GM19351 (cell line): ENCODE results near the gene SLC17A8.
"Not testable (repeated sequence)": the region's sequence is repeated elsewhere in the genome, so short reads cannot be mapped to it uniquely, and the experiment has no call there.

Experiments used
- ATAC-seq: cut with Tn5 transposase; IDR thresholded peaks from one replicate; pipeline ENCODE4 v1.9.1; 2021; ENCODE audit warnings: mild to moderate bottlenecking, moderate library complexity; ENCODE audit not compliant: unreplicated experiment

SLC17A8 gene

DNA sequence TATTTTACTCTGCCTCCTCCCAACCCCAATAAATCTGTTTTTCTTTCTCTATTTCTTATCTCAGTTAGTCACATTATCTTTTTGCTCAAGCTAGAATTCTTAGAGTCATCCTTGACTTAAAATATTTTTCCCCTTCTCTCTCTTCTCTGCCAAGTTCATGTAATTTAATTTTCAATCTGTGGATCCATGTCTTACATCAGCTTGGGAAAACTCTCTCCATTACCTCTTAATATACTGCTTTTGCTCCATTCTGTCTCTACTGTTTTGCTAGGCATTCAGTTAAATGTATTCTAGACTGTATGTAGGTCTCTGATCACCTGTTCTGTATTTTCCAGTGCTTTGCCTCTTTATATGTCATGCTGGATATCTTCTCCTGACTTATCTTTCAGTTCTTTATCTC, 65.8 kb downstream of the SLC17A8 start:
- no peak for ATAC-seq

DNA sequence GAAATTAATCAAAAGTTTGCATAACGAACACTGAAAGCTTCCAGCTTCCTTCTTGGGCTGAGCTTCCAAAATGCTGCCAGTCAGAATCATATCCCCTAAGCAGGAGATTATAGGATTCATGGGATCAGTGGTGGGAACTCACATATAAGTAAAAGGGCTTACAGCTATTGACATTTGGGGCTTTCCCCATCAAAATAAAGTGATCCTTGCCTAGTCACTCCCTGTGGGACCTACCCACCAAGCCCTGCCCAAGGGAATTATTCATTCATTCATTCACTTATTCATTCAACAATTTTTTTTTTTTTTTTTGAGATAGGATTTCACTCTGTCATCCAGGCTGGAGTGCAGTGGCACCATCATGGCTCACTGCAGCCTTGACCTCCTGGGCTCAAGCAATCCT, 69.3 kb downstream of the SLC17A8 start:
- no peak for ATAC-seq

DNA sequence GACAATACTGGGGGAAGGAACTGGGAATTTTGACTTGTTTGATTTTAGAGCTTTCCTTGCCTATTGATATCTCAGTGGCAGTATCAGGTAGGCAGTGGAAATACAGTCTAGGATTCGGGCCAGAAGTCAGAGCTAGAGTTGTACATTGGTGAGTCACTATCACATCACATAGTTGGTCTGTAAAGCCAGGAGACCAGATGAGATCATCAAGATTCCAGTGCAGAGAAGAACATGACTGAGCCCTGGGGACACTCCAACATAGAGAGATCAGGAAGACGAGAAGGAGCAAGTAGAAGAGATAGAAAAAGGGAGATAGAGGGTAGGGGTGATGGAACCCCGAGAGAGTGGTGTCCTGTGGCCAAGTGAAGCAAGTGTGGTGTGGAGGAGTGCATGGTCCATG, 70.2 kb downstream of the SLC17A8 start:
- no peak for ATAC-seq

DNA sequence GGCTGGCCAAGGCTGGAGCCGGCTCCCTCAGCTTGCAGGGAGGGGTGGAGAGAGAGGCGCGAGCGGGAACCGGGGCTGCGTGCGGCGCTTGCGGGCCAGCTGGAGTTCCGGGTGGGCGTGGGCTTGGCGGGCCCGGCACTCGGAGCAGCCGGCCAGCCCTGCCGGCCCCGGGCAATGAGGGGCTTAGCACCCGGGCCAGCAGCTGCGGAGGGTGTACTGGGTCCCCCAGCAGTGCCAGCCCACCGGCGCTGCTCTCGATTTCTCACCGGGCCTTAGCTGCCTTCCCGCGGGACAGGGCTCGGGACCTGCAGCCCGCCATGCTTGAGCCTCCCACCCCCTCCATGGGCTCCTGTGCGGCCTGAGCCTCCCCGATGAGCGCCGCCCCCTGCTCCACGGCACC, 73.4 kb downstream of the SLC17A8 start:
- not testable (repeated sequence) for ATAC-seq

DNA sequence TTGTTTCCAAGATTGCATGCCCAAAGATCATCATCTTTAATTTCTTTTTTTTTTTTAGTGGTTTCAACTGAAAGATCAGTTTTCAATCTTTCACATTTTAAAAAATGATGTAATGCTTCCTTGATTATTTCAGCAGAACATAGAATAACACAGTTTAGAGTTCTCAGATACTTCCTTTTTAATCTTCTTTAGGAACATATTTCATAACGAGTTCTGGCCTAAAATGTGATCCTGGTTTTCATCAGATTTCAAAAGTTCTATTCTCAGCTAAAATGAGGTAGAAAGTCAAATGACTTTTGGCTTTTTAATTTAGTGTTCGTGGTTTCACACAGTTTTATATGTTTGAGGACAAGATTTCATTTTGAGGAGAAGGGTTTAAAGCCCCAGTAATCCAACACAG, 76.8 kb downstream of the SLC17A8 start:
- ATAC-seq: no peak

DNA sequence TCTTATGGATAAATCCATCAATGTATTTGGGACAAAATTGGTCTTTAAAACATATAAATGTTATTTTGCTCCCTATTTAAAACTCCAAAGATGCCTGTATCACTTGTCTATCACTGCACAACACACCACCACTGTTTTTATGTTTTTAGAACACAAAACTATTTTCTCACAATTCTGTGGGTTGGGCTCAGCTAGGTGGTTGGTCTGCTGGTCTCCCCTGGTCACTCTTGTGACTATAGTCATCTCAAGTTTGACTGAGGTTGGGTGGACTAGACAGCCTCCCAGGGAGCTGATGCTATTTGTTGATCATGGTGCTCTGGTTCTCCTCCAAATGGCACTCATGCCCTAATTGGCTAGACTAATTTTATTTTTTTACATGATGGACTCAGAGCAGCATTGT, 77.3 kb downstream of the SLC17A8 start:
- no peak for ATAC-seq

DNA sequence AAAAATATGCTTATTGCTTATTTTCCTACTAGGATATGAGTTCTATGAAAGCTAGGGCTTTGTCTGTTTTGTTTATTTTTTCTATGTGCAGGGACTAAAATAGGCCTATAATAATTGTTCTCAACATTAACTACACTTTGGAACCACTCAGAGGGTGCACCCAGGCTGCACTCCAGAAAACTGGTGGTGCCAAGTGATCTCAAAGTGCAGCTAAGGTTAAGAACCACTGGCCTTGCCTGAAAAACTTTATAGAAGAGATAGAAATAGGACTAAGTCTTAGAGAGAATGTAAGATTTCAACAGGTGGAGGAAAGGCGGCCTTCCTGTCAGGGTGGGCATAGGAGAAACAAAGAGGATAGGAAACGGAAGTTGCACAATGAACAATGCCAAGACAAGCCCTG, 79.1 kb downstream of the SLC17A8 start:
- ATAC-seq: no peak

DNA sequence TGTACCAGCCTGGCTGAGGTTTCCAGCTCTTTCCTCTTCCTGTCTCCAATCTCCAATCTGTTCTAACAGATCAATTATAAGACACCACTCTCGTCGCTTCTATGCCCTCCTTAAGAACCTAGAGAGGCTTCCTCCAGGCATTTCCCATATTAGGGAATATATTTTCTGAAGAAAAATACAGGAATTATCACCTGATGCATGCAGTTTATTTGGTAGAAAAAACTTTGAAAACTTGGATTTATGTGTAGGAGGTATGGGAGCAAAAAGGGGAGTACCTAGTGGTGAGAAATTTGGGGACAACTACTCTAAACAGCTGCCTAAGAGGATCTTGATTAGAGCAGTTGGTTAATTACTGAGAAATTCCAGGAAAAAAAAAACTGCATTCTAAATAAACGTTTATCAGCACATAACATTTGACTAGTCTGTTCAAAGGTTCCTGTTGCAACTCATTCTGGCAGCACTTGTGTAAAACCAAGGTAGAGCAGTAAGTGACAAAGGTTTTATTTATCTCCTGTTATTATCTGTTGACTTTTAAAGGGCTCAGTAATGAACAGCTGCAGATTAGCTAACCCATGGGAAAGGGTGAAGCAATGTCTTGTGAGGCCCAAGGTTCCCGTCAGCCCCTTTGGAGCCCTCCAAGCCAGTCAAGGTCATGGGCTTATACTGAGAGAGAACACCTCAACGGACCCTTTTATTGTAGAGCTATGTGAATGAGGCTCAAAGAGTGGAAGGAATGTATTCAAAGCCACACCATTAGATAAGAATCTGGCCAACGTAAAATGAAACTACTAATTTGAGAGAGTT, 80.4 kb downstream of the SLC17A8 start:
- no peak for ATAC-seq

DNA sequence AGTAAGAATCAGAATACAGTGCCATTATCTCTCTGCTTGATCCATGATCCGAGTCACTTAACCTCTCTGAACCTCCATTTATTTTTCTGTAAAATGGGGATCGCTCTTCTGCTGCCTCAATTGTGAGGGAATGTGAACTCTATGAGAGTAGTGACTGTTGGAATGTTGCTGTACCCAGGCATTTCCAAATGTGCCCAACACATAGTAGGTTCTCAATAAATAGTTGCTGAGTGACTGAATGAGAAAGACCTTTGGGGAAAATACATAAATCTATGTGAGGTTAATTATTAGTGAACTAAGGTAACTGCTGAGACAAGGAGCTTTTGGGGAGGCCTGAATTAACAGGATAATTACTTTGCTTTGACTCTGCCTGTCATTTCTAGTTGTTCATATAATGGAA, 82.9 kb downstream of the SLC17A8 start:
- ATAC-seq: no peak

DNA sequence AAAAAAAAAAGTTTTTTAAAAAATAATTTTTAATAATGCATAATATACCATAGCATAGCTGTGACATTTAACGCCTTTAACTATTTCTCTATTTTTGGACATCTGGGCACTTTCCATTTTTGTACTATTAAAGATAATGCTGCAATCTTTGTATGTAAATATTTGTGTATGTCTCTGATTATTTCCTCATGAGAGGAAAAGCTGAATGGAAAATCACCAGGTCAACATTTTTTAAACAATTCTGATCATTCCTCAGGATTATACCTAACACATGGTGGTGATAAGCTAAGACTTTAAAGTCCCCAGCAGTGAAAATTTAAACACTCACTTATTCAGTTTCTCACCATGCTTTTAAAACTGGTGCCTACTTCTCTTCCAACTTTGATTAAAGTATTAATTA, 85.5 kb downstream of the SLC17A8 start:
- ATAC-seq: no peak

DNA sequence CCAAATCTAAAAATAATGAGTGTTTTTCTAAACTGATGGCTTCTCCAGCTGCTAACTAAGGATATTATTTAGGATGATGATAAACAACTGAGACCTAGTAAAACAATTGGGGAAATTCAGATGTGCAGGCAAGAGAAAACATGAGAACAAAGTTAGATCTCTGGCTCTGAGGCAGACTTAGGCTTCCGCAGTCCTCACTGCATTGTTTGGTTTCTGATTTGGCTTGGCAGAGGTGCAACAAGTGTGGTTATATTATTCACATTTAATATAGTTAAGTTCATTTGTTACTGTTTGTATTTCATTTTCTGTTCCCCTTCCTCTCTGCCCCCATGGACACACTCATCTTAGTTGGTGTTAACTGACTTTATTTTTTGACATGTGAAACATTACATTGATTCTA, 86.6 kb downstream of the SLC17A8 start:
- no peak for ATAC-seq

DNA sequence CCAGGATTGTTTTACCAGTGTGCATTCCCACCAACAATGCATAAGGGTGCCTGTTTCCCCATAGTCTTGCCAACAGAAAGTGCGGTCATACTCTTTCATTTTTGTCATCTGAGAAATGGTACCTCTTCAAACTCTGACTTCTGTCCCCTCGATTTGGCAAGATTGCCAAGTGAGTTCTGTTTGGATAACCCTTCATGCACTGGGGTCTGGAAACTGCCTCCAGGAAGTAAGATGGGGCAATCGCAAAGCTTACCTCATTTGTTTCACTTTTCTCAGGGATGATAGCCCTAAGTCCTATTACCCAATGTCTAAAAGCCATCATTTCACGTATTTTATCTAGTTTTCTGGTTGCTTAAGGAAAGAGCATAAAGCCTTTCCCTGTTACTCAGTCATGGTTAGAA, 88.2 kb downstream of the SLC17A8 start:
- ATAC-seq: no peak

DNA sequence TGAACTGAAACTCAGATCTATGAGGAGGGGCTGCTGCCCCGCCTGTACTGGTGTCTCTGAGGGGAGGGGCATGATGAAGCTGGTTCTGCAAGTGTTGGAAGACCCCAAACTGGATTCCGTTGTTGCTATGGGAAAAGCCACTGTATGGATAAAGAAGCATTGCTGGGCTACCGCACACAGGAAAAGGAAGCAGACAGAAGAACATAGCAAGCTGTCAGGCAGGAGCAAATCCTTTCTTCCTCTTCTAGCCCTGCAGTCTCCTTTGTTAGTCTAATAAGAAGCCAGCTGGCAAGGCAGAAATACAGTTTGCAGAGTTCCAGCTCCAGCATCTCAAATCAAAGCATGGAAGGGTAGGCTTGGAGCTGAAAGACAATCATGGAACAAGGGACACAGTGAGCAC, 90.5 kb downstream of the SLC17A8 start:
- no peak for ATAC-seq

DNA sequence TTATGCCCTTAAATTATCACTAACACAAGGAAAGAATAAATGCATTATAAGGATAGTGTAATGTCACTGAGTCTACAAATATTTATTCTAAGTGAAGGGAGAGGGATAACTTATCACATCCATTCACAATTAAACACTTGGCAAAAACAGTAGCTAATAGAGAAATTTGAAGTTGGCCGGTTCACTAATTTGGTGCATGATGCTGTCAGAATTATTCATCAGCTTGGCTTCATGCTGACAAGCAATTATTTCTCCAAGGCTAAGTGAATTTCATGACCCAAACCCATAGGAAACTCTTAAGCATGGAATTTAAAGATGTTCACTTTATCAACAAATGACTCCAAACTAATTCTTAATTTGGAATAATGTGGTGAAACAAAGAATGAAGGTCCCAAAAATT, 91.8 kb downstream of the SLC17A8 start:
- no peak for ATAC-seq

DNA sequence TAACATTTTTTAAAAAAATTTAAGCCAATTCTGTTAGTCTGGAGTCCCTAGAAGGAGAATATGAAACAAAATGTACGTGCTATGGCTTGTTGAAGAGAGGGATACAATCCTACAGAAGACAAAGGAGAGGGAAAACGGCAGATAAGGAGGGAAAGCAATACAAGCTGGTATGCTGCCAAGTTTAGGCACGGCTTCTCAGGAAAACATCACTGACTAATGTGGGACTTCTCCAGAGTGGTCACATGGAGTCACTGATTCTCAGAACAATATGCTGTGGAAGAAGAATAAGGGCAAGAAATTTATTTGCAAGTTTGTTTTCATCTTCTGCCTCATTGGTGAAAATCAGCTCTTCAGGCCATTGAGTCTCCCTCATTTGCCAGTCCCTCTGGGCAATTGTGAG, 93.9 kb downstream of the SLC17A8 start:
- ATAC-seq: no peak

DNA sequence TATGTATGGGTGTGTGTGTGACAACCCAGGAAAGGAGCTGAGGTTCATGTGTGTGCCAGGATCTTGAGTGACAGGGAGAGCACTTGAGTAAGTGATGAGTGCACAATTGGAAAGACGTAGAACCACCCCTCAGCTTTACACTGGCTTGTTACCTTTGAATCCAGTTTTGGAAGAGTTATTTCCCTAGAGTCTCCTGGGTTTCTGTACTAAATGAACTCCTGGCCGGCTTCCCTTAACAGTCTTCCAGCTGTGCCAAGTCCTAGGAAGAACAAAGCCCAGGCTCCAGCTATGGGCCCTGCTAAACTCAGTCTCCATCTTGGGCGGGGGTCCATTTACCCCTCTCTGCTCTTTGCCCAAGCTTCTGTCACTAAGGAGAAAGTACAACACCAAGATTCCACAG, 97.1 kb downstream of the SLC17A8 start:
- ATAC-seq: no peak

DNA sequence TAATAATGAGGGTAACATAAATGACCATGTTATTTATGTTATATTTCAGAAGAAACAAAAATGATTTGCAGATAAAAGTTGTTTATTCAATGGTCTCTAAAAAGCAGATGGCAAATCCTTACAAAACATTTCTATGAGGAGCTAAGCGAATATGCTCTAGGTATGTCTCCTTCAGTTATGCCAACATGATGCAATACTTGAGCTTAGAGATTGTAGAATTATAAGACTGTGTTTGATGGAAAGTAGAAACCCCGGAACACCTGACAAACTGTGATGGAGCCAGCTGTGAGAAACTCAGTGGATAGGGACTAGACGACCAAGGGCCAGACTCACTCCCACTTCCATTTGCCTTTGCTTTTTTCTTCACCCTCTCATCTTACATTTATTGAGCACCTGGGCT, 99.0 kb downstream of the SLC17A8 start:
- ATAC-seq: no peak

DNA sequence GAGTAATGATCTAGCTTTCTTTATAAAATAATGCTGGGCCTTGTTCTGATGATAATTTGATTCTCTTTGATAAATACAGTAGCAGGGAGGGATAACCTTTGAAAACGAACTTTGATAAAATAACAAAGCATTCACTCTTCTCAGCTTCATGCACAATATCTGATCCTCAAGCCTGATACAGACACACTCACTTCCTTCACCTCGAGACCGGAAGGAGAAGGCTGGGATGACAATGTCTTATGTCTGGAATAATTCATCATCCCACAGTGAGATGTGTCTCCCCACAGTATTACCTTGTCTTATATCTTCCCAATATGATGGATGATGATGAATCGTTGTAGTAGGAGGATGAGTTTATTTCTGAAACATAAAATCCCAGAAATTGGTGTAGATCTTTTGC, 101.3 kb downstream of the SLC17A8 start:
- no peak for ATAC-seq

DNA sequence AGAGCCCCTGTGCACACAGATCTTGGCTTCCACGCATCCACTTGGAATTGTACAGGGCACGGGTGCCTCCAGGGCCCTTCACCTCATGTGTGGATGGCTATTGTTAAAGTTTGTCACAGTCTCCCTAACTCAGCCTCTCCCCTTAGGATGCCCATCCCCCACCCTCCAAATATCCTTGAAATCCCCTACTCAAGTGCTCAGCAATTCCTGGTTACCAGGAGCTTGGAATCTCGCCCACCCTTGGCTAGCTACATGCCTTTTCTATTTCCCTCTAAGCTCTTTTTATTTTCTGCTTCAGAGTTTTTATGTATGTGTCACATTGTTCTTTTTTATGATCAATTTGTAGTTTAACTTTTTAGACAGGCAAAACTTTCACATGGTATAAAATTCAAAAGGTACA, 103.8 kb downstream of the SLC17A8 start:
- no peak for ATAC-seq

DNA sequence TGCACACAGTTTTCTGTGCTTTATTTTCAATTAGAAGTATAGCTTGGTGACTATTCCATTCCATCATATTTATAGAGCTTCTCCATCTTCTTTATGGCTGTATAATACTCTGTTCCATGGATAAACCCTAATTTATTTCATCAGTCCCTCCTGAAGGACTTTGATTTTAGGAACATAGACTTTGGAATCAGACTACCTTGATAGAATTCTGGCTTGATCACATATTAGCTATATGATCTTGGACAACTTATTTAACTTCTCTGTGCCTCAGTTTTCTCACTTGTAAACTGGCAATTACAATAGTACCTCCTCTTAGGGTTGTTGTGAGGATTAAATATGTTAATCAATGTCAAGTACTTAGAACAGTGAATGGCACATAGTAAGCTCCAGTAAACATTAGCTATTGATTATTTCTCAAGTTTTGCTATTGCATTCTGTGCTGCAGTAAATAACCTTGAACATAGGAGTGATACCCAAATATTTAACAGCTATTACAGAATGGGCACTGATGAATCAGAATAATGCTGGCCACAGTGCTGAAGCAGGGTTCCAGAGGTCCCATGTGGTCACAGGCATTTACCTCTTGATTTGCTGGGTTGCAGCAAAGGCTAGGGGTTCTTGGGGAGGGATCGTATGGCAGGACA, 104.6 kb downstream of the SLC17A8 start:
- ATAC-seq: no peak

DNA sequence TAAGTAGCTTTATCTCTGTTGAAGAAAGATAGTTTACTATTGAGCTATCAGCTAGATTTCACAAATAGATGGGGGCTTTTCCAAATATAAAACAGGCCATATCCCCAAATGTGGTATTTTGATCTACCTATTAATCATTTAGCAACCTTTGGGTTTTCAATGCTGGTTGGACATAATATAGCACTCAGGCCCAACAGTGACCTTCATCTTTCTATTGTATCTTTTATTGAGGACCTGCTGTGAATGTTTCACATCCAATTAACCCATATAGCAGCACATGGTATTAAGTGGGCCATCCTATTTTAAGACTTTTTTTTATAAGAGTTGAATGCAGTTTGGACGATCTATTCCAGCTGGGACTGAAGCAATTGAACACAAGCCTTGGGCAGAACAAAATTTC, 106.8 kb downstream of the SLC17A8 start:
- no peak for ATAC-seq

DNA sequence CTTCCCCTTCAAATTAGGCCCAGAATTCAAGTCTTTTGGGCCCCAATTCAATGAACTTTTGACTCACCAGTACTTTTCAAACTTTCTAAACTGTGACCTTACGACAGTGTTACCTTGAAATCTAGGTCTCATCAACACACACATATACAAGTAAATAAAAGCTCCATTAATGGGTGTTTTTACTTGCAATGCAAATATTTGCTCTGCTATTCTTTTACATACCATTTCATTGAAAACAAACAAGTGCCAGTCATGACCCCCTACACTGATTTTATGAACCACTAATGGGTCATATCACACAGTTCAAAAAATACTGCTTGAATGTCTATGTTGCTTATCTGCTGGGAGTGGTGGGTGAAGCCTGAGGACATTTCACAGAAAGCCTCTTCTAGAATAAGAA, 107.7 kb downstream of the SLC17A8 start:
- ATAC-seq: no peak

DNA sequence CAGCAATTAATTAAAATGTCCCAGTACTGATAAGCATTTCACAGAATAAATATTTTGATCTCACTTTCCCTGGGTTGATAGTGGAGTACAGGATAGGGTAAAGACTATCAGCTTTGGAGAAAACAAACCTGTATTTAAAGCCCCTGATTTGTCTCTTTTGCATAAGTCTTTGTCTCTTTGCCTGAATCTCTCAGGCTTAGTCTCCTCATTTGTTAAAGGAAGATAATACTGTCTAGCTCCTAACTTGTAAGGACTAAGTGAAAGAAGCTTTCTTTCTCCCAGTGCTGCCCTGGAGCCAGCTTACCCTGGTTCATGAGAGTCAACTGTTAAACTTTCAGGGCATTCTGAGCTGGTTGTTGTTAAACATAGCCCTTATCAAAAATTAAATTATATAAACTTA, 111.3 kb downstream of the SLC17A8 start:
- ATAC-seq: no peak
